Mononuclear cell (primary cell): ENCODE measurements around the gene CMSS1. TPM values are rescaled to one million over a fixed set of nuclear protein-coding genes. Genes with fewer than 3 reads are reported as not detected.

Experiments
- H3K27me3 ChIP-seq: 2 replicates; pipeline ENCODE4 v1.6.0; 2011; ENCODE audit warnings: low read length, control low read depth; ENCODE audit not compliant: insufficient read depth
- H3K4me1 ChIP-seq: 2 replicates; pipeline ENCODE4 v1.5.1; 2011; ENCODE audit warnings: mild to moderate bottlenecking, low read length, control low read depth; ENCODE audit not compliant: insufficient read depth
- H3K4me3 ChIP-seq: 2 replicates; pipeline ENCODE4 v1.5.1; 2011; ENCODE audit warnings: mild to moderate bottlenecking, low read length, moderate library complexity
- H3K9me3 ChIP-seq: 2 replicates; pipeline ENCODE4 v1.5.1; 2011; ENCODE audit warnings: low read depth, mild to moderate bottlenecking, control low read depth, low read length
- total RNA-seq: library from RNA; depleted of rRNA; stranded (reverse); fragments of >200 nt; gene quantifications from one replicate; pipeline ENCODE4 v1.2.3, GENCODE V29; 2012

Gene CMSS1
- total RNA-seq, 1 donor: 4.6 TPM

- H3K4me3 ChIP-seq: no peak overlapping the region
- no peaks in the 10 kb centered on the region for H3K4me1 ChIP-seq
- H3K27me3 ChIP-seq: no peaks in the 10 kb centered on the region
- no peaks in the 10 kb centered on the region for H3K9me3 ChIP-seq
Observed at GRCh38 chr3:99933971-99934750, 116.5 kb downstream of the CMSS1 start.

DNA sequence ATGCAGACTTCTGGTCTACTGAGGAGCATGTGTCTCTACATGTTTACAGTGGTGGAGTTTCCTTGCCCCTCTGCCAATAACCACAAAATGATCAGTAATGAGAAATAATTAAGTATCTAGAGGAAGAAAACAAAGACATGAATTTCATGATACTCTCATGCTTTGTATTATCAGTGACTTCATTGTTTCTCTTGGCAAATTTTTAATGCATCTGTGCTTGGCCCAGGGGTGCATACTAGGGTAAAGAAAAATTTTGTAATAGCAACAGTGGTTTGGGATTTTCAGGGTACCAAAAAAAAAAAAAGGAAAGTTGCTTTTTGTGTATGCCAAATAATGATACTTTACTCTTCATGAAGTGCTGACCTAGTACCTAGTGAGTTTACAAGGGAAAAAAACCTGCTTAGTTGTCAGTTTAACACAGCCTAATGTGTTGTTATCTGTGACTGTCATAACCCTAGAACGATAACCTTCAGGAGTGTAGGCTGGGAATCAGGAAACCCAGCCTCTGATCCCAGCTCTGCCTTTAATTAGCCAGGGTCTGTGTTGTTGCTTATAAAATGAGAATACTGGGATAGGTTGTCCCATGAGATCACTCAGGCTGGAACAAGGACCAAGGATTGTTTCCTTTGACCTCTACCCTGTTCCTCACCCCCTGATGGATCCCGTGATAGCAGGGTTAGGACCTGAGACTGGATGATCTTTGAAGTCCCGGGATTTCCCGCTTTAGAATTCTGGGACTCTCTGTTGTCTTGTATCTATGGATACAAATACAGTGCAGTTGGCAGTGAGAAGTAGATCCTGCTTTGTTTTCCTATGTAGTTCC lies 117.5 kb downstream of the CMSS1 start:
- H3K9me3 ChIP-seq: no peaks in the 10 kb centered on the region
- no peaks in the 10 kb centered on the region for H3K27me3 ChIP-seq
- no peak overlapping the region for H3K4me3 ChIP-seq
- H3K4me1 ChIP-seq: no peaks in the 10 kb centered on the region

DNA sequence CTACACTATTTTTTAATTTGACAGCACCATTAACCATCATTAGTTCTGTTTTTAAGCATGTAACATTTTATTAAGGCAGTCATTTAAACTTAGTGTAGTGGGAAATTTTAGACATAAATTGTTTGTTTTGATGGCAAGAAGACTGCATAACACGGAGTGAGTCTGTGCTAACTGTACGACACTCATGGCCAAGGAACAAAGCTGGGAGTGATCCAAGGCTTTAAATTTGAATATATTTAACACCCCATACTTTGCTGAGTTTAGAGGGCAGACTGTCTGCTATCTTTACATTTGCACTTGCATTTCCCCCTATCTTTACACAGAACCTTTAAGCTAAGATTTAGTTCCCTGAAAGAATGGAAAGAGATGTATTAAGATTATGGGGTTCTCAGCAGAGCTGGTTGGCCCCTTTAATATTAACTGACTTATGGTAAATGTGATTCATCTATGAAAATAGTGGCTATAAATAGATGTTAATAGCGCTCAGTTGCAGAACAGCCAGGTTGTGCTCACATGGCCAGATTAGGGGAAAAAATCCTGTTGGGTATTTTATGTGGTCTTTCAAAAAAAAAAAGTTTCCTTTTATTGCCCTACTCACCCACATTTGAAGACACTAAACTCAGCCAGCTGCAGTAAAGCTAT lies 120.7 kb downstream of the CMSS1 start:
- H3K27me3 ChIP-seq: no peaks in the 10 kb centered on the region
- no peak overlapping the region for H3K4me3 ChIP-seq
- no peaks in the 10 kb centered on the region for H3K4me1 ChIP-seq
- H3K9me3 ChIP-seq: no peaks in the 10 kb centered on the region

DNA sequence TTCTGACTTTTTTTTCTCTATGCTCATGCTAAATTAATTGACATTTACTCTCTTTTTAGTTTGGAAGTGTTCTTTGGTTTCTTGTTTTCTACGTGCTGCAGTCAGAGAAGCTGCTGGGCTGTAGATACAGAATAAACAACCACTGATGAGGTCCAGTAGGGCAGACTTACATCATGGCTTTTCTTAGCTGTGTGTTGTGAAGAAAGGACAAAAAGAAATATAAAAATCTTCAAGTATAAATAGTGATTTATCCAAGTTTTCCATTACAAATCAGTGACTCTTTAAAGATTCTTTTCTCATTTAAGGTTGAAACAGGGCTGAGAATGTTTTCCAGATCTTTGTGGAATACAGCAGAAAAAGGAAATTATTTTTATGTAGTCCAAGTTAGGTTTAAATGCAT lies 122.2 kb downstream of the CMSS1 start:
- H3K9me3 ChIP-seq: no peaks in the 10 kb centered on the region
- no peaks in the 10 kb centered on the region for H3K4me1 ChIP-seq
- no peak overlapping the region for H3K4me3 ChIP-seq
- no peaks in the 10 kb centered on the region for H3K27me3 ChIP-seq

GRCh38 chr3:99940350-99940749 lies 122.7 kb downstream of the CMSS1 start:
- H3K4me1 ChIP-seq: no peaks in the 10 kb centered on the region
- no peak overlapping the region for H3K4me3 ChIP-seq
- H3K27me3 ChIP-seq: no peaks in the 10 kb centered on the region
- no peaks in the 10 kb centered on the region for H3K9me3 ChIP-seq

GRCh38 chr3:99941211-99941610 lies 123.5 kb downstream of the CMSS1 start:
- Histone ChIP-seq H3K4me1 (no peaks in the 10 kb centered on the region), H3K4me3 (no peak overlapping the region), H3K9me3 (no peaks in the 10 kb centered on the region), H3K27me3 (no peaks in the 10 kb centered on the region)

GRCh38 chr3:99943931-99944761 lies 126.5 kb downstream of the CMSS1 start:
- Histone ChIP-seq H3K4me1 (no peaks in the 10 kb centered on the region), H3K27me3 (no peaks in the 10 kb centered on the region), H3K9me3 (no peaks in the 10 kb centered on the region), H3K4me3 (no peak overlapping the region)

DNA sequence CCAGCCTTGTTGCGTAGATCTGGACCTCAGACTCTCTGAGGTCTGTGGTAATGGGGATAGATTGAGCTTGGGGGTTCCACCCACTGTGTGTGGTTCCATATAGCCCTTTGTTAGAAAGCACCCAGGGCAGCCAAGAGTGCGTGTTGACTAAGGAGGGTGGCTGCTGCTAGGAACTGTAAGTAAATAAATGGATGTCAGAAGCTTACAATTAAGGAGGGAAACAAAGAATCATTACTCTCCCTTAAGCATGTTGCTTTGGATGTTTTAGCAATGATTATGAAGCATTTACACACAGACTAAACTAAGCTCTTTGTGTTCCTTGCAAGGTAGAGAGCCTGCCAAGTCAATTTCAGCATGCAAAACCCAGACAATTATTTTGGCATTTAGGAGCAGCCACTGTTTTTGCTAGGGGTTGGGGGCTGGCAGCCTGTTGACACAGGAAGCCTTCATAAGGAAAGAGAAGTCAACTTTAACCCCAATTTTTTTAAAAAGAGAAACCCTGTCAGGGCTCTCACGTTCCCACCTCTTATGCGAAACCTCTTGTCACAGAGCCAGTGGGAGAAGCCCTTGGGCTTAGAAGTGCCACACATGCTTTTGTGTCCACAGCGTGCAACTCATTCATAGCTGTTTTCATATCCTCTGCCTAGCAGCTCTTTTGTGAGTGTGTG lies 127.8 kb downstream of the CMSS1 start:
- Histone ChIP-seq H3K4me1 (no peaks in the 10 kb centered on the region), H3K27me3 (no peaks in the 10 kb centered on the region), H3K9me3 (no peaks in the 10 kb centered on the region), H3K4me3 (no peak overlapping the region)

DNA sequence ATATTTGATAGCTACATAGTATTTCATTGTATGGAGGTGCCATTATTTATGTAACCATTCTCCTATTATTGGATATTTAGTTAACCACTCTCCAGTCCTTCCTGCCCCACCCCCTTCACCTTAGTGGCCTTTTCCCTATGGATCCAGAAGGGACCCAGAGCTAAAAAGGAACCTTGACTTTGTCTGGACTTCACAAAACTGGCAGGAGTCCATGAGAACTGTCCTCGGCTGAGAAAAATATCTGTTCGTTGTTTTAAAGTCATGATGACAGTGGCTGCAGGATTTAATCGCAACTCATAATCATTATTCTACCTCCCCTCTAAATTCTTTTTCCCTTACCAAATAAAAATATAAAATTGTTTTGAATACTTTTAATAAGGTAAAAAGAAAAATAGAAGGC lies 129.7 kb downstream of the CMSS1 start:
- H3K27me3 ChIP-seq: no peaks in the 10 kb centered on the region
- H3K9me3 ChIP-seq: no peaks in the 10 kb centered on the region

DNA sequence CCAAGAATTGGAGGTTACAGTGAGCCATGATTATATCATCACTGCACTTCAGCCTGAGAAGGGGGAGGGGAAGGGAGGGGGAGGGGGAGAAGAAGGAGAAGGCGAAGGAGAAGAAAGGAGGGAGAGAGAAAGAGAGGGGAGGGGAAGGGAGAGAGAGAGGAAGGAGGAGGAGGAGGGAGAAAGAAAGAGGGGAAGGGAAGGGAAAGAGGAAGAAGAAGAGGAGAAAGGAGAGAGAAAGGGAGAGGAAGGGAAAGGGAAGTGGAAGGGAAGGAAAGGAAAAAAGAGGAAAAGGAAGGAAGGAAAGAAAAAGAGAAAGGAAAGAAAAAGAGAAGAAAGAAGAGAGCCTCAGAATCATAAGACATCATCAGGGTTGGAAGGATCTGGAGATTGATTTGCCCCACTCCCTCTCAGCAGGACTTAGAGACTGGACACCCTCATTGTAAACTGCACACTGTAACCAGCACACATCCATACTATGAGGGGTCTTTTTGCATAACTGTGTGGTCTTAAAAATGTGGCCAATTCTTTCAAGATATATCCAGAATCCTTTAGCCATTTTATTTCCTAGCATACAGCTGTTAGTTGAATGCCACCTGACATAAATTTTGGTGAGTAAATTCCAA lies 130.9 kb downstream of the CMSS1 start:
- Histone ChIP-seq H3K4me1 (no peaks in the 10 kb centered on the region), H3K9me3 (no peaks in the 10 kb centered on the region), H3K27me3 (no peaks in the 10 kb centered on the region), H3K4me3 (no peak overlapping the region)

More for the DNA sequence above, 129.7 kb downstream of the CMSS1 start:
- H3K4me3 ChIP-seq: no peak overlapping the region
- H3K4me1 ChIP-seq: no peaks in the 10 kb centered on the region

GRCh38 chr3:99949956-99950670 lies 132.5 kb downstream of the CMSS1 start:
- Histone ChIP-seq H3K27me3 (no peaks in the 10 kb centered on the region), H3K4me3 (no peak overlapping the region), H3K4me1 (no peaks in the 10 kb centered on the region), H3K9me3 (no peaks in the 10 kb centered on the region)

- Histone ChIP-seq H3K9me3 (no peaks in the 10 kb centered on the region), H3K27me3 (no peaks in the 10 kb centered on the region)
Observed at GRCh38 chr3:99950921-99951320, 133.3 kb downstream of the CMSS1 start.

DNA sequence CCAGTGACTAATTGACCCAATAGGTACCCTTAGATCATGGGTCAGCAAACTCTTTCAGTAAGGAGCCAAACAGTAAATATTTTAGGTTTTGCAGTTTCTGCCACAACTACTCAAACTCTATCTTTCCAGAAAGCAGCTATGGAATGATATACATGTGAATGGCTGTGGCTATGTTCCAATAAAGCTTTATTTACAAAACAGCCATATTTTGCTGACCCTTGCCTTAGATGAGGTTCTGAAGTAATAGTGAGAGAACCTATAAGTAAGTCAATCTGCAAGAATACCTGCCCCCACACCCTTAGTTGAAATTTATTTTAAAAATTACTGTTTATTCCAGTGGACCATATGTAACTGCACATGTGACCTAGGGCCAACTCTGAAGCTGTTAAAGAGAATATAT lies 134.0 kb downstream of the CMSS1 start:
- Histone ChIP-seq H3K9me3 (no peaks in the 10 kb centered on the region), H3K4me1 (no peaks in the 10 kb centered on the region), H3K27me3 (no peaks in the 10 kb centered on the region), H3K4me3 (no peak overlapping the region)

More at GRCh38 chr3:99950921-99951320, 133.3 kb downstream of the CMSS1 start:
- H3K4me1 ChIP-seq: no peaks in the 10 kb centered on the region
- no peak overlapping the region for H3K4me3 ChIP-seq
